Measurements from ENCODE around the gene OLFM2.

DNA sequence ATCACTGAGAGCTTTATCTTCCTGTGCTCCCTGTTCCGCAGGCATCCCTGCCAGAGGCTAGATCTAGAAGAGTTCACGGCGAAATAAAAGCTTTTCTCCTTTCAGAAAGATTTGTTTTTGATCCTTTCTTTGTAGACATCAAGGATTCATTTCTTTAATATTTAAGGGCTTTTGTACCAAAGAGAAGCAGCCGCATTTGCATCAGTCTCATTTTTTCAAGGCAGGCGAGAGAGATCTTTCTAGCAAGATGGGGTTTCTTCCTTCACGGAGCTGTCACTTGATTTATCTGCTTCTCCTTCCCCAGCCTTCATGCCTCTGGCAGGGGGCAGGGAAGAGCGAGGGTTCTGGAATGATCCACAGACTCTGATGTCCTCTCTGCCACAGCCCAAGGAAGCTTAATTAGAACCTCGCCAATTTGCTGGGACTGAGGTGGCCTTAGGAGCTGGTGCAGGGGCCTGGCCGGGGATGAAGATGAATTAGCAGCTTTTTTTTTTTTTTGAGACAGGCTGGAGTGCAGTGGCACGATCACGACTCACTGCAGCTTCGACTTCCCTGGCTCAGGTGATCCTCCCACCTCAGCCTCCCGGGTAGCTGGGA lies 61.2 kb downstream of the OLFM2 start:
- TF ChIP-seq POLR2AphosphoS5 (IDR thresholded peaks at IDR 0.05; ENCODE audit: borderline replicate concordance, low read depth, low read length) (no peak), EZH2 (IDR thresholded peaks at IDR 0.05) (no peak), FOXP2 (optimal IDR thresholded peaks at IDR 0.05; ENCODE audit: control extremely low read depth, extremely low read length, insufficient read depth) (no peak)
